C4-2B (cell line): ENCODE data around the gene SNX13.

Source experiments
- ZFX ChIP-seq: fragments of 450-650 bp; IDR thresholded peaks from 2 replicates; pipeline ENCODE4 v1.6.1; 2017
- TF ChIP-seq, protein P1 (sequence below): fragments of 450-650 bp; conservative IDR thresholded peaks from 2 replicates; pipeline ENCODE4 v1.5.1; 2017; ENCODE audit warnings: mild to moderate bottlenecking

DNA sequence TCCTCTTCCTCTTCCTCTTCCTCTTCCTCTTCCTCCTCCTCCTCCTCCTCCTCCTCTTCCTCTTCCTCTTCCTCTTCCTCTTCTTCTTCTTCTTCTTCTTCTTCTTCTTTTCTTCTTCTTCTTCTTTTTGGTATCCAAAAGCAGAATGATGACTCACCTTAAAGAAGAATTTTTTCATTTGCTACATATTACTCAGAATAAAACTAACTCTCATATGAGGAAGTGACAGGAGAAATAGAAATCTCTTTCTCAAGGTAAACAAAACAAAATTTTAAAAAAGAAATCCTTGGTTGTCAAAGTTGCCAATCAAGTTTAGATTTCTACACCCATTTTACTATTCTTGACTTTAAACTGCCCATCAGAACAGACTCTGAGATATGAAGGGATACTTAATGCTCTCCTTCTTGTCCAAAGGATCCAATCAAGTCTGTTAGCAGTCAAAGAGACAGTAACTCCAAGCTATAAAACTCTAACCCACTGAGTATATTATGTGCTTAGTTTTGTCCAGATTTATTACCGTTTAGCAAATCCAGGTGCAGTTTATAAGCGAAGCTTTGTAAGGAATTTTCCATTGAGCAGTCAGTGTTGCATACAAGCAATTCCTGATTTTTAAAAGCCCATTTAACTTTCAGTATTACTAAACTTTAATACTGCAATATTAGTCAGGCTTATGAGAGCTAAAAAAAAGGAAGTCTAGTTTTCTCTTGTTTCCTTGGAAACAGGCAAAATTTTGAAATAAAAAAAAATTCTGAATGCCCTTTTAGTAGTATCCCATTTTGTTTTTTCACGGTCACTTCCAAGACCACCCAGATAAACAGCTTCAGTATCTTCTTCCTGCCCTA, 43.1 kb upstream of the SNX13 start:
- TF ChIP-seq, protein P1, sequence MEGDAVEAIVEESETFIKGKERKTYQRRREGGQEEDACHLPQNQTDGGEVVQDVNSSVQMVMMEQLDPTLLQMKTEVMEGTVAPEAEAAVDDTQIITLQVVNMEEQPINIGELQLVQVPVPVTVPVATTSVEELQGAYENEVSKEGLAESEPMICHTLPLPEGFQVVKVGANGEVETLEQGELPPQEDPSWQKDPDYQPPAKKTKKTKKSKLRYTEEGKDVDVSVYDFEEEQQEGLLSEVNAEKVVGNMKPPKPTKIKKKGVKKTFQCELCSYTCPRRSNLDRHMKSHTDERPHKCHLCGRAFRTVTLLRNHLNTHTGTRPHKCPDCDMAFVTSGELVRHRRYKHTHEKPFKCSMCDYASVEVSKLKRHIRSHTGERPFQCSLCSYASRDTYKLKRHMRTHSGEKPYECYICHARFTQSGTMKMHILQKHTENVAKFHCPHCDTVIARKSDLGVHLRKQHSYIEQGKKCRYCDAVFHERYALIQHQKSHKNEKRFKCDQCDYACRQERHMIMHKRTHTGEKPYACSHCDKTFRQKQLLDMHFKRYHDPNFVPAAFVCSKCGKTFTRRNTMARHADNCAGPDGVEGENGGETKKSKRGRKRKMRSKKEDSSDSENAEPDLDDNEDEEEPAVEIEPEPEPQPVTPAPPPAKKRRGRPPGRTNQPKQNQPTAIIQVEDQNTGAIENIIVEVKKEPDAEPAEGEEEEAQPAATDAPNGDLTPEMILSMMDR = no peak
- TF ChIP-seq ZFX = no peak
